HG02763 (cell line): Measurements from ENCODE around the gene GNL2.

Source experiments
- ATAC-seq: cut with Tn5 transposase; IDR thresholded peaks from one replicate; pipeline ENCODE4 v1.9.1; 2021; ENCODE audit warnings: mild to moderate bottlenecking, moderate library complexity; ENCODE audit not compliant: unreplicated experiment

GNL2 gene

DNA sequence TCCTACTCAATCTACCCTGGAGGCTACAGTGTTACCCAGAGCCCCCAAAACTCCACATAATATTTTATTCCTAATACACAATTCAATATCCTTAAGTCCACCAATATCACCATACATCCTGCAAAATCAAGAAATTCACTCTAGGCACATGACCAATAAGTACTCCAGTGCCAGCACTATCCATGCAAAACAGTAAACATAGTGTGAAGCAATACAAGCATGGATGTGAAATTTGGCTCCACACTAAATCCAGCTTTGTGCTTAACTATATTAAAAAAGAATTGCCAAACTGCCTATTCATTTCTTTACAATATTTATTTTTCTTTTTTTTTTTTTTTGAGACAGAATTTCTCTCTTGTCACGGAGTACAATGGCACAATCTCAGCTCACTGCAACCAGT, 78.2 kb downstream of the GNL2 start:
- ATAC-seq = no peak
